Measurements from ENCODE around the gene NCOA5. TPM values are rescaled to one million over a fixed set of nuclear protein-coding genes. Genes with fewer than 3 reads are reported as not detected.

The NCOA5 gene
- total and polyA plus RNA-seq, 10 of the 15 experiments (the other 5 are each of a cell fraction or from before 2014, with no cell fraction given): 7.7 to 38.1 (median 30.1) TPM

DNA sequence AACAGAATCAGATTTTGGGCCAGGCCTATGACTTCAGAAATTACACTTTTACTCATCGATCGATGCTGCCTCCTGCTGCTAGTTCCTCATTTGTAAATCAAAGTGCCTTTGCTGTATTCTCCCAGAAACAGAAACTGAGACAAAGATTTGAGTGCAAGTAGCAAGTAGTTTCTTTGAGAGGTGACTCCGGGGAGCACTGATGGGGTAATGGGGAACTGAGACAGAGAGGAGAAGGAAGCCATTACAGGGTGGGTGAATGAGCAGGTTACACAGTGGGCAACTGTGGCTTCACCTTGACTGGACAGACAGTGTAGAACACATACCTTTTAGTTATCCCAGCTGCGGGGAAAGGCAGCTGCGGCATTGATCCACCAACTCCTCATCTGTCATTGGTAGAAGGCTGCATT lies 18.7 kb upstream of the NCOA5 start (continued):
- no peak for TF ChIP-seq CHD1 (IDR thresholded peaks at IDR 0.05; ENCODE audit: low read depth, low read length)
- TF ChIP-seq TCF7 (IDR thresholded peaks at IDR 0.05; ENCODE audit: borderline replicate concordance): no peak
- TF ChIP-seq HDGF (IDR thresholded peaks at IDR 0.05): 0 out of 2 replicates have a peak, but pooled peaks have one; percentile 19
- TF ChIP-seq KAT2A (conservative IDR thresholded peaks at IDR 0.05; ENCODE audit: control insufficient read depth, low read depth, low read length): no peak
- peak; percentile 95 for TF ChIP-seq SPI1 (IDR thresholded peaks at IDR 0.05; ENCODE audit: borderline replicate concordance, insufficient read depth, low read depth, low read length)
- no peak for TF ChIP-seq SUZ12 (IDR thresholded peaks at IDR 0.05; ENCODE audit: unreplicated experiment)
- TF ChIP-seq POLR2AphosphoS2 (IDR thresholded peaks at IDR 0.05; ENCODE audit: low read depth, low read length): no peak
- no peak for TF ChIP-seq YBX1 (IDR thresholded peaks at IDR 0.05)
- TF ChIP-seq, protein P1, sequence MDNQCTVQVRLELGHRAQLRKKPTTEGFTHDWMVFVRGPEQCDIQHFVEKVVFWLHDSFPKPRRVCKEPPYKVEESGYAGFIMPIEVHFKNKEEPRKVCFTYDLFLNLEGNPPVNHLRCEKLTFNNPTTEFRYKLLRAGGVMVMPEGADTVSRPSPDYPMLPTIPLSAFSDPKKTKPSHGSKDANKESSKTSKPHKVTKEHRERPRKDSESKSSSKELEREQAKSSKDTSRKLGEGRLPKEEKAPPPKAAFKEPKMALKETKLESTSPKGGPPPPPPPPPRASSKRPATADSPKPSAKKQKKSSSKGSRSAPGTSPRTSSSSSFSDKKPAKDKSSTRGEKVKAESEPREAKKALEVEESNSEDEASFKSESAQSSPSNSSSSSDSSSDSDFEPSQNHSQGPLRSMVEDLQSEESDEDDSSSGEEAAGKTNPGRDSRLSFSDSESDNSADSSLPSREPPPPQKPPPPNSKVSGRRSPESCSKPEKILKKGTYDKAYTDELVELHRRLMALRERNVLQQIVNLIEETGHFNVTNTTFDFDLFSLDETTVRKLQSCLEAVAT (IDR thresholded peaks at IDR 0.05): peak; percentile 94
- TF ChIP-seq LARP7 (IDR thresholded peaks at IDR 0.05): no peak
- TF ChIP-seq NRF1 (conservative IDR thresholded peaks at IDR 0.05; ENCODE audit: low read depth, low read length): no peak
- TF ChIP-seq, protein P2, sequence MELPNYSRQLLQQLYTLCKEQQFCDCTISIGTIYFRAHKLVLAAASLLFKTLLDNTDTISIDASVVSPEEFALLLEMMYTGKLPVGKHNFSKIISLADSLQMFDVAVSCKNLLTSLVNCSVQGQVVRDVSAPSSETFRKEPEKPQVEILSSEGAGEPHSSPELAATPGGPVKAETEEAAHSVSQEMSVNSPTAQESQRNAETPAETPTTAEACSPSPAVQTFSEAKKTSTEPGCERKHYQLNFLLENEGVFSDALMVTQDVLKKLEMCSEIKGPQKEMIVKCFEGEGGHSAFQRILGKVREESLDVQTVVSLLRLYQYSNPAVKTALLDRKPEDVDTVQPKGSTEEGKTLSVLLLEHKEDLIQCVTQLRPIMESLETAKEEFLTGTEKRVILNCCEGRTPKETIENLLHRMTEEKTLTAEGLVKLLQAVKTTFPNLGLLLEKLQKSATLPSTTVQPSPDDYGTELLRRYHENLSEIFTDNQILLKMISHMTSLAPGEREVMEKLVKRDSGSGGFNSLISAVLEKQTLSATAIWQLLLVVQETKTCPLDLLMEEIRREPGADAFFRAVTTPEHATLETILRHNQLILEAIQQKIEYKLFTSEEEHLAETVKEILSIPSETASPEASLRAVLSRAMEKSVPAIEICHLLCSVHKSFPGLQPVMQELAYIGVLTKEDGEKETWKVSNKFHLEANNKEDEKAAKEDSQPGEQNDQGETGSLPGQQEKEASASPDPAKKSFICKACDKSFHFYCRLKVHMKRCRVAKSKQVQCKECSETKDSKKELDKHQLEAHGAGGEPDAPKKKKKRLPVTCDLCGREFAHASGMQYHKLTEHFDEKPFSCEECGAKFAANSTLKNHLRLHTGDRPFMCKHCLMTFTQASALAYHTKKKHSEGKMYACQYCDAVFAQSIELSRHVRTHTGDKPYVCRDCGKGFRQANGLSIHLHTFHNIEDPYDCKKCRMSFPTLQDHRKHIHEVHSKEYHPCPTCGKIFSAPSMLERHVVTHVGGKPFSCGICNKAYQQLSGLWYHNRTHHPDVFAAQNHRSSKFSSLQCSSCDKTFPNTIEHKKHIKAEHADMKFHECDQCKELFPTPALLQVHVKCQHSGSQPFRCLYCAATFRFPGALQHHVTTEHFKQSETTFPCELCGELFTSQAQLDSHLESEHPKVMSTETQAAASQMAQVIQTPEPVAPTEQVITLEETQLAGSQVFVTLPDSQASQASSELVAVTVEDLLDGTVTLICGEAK (IDR thresholded peaks at IDR 0.05; ENCODE audit: borderline replicate concordance): no peak
- no peak for TF ChIP-seq BMI1 (IDR thresholded peaks at IDR 0.05; ENCODE audit: borderline replicate concordance)
- TF ChIP-seq, protein P3, sequence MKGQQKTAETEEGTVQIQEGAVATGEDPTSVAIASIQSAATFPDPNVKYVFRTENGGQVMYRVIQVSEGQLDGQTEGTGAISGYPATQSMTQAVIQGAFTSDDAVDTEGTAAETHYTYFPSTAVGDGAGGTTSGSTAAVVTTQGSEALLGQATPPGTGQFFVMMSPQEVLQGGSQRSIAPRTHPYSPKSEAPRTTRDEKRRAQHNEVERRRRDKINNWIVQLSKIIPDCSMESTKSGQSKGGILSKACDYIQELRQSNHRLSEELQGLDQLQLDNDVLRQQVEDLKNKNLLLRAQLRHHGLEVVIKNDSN (IDR thresholded peaks at IDR 0.05; ENCODE audit: borderline replicate concordance, extremely low read length, insufficient read depth, low read depth, low read length): no peak
- TF ChIP-seq SUPT20H (IDR thresholded peaks at IDR 0.05; ENCODE audit: borderline replicate concordance, control insufficient read depth, low read depth, low read length): no peak
- peak; percentile 73 for TF ChIP-seq IKZF1 (conservative IDR thresholded peaks at IDR 0.05)
- peak; percentile 85 for TF ChIP-seq EED (IDR thresholded peaks at IDR 0.05; ENCODE audit: low read depth)
- 0 out of 2 replicates have a peak, but pooled peaks have one; percentile 39 for TF ChIP-seq POLR2A (IDR thresholded peaks at IDR 0.05; ENCODE audit: low read depth, low read length)
- TF ChIP-seq WRNIP1 (IDR thresholded peaks at IDR 0.05; ENCODE audit: borderline replicate concordance, low read depth, low read length): 0 out of 2 replicates have a peak, but pooled peaks have one; percentile 67
- peak; percentile 91 for TF ChIP-seq ATF7 (IDR thresholded peaks at IDR 0.05; ENCODE audit: low read depth)
- TF ChIP-seq ZZZ3 (IDR thresholded peaks at IDR 0.05; ENCODE audit: control insufficient read depth, insufficient read length, low read depth): no peak
- TF ChIP-seq SMAD5 (IDR thresholded peaks at IDR 0.05; ENCODE audit: low read depth): no peak
- TF ChIP-seq RCOR1 (conservative IDR thresholded peaks at IDR 0.05; ENCODE audit: low read depth, low read length): peak; percentile 89; the same call in 1 of the 2 replicates
- peak; percentile 80 for TF ChIP-seq NFIC (IDR thresholded peaks at IDR 0.05; ENCODE audit: low read depth, low read length)
- no peak for TF ChIP-seq FOS (IDR thresholded peaks at IDR 0.05; ENCODE audit: borderline replicate concordance, extremely low read depth, insufficient read length)

All from GM12878 (cell line).